NT2/D1 (cell line): ENCODE results near the gene ST6GALNAC3.

Experiments used
- DNase-seq: peaks from one replicate; pipeline ENCODE4 v3.0.0-alpha.2; 2011; ENCODE audit warnings: low read depth, low spot score
- H3K27me3 ChIP-seq: 2 replicates; pipeline ENCODE4 v1.6.0; 2011; ENCODE audit warnings: mild to moderate bottlenecking; ENCODE audit not compliant: insufficient read length, insufficient read depth
- H3K36me3 ChIP-seq: 2 replicates; pipeline ENCODE4 v1.6.1; 2011; ENCODE audit warnings: mild to moderate bottlenecking, low read length, mixed read lengths; ENCODE audit not compliant: insufficient read depth, insufficient read length
- H3K4me1 ChIP-seq: 2 replicates; pipeline ENCODE4 v1.5.1; 2011; ENCODE audit not compliant: insufficient read depth, insufficient read length
- H3K4me3 ChIP-seq: 2 replicates; pipeline ENCODE4 v1.5.1; 2011; ENCODE audit warnings: low read depth; ENCODE audit not compliant: insufficient read length
- H3K9ac ChIP-seq: 2 replicates; pipeline ENCODE4 v1.6.0; 2011; ENCODE audit warnings: low read depth; ENCODE audit not compliant: insufficient read length
- H3K9me3 ChIP-seq: 2 replicates; pipeline ENCODE4 v1.5.1; 2011; ENCODE audit warnings: mild to moderate bottlenecking, low read length; ENCODE audit not compliant: insufficient read depth
- SUZ12 ChIP-seq: IDR thresholded peaks from 2 replicates; pipeline ENCODE4 v1.6.1; 2011; ENCODE audit not compliant: insufficient read length, insufficient read depth; ENCODE audit errors: extremely low read depth
- YY1 ChIP-seq: IDR thresholded peaks from 2 replicates; pipeline ENCODE4 v1.6.1; 2011; ENCODE audit not compliant: insufficient read length, insufficient read depth
- ZNF274 ChIP-seq: IDR thresholded peaks from 2 replicates; pipeline ENCODE4 v1.6.1; 2011; ENCODE audit warnings: mild to moderate bottlenecking, low read depth, low read length

ST6GALNAC3 gene

GRCh38 chr1:76541618-76542017 is 467.1 kb downstream of the ST6GALNAC3 start:
- Histone ChIP-seq H3K9ac (no peak overlapping the region), H3K9me3 (no peaks in the 10 kb centered on the region), H3K4me3 (no peak overlapping the region), H3K4me1 (peaks cover 2% of the 10 kb centered on the region), H3K36me3 (no peaks in the 10 kb centered on the region), H3K27me3 (no peaks in the 10 kb centered on the region)
- DNase-seq, result no peak
- TF ChIP-seq SUZ12 (no peak), ZNF274 (no peak), YY1 (no peak)

- no peak for DNase-seq
- Histone ChIP-seq H3K9ac (no peak overlapping the region), H3K4me3 (no peak overlapping the region), H3K9me3 (no peaks in the 10 kb centered on the region), H3K36me3 (no peaks in the 10 kb centered on the region), H3K4me1 (peaks cover 2% of the 10 kb centered on the region), H3K27me3 (no peaks in the 10 kb centered on the region)
- TF ChIP-seq SUZ12, result no peak
- TF ChIP-seq ZNF274, result no peak
- no peak for TF ChIP-seq YY1
Measured at GRCh38 chr1:76542359-76542758, 467.8 kb downstream of the ST6GALNAC3 start.

GRCh38 chr1:76543495-76543894 is 468.9 kb downstream of the ST6GALNAC3 start:
- Histone ChIP-seq H3K27me3 (no peaks in the 10 kb centered on the region), H3K4me1 (peaks cover 2% of the 10 kb centered on the region), H3K36me3 (no peaks in the 10 kb centered on the region), H3K4me3 (no peak overlapping the region), H3K9me3 (no peaks in the 10 kb centered on the region), H3K9ac (no peak overlapping the region)
- DNase-seq, result no peak
- no peak for TF ChIP-seq YY1
- no peak for TF ChIP-seq ZNF274
- TF ChIP-seq SUZ12, result no peak

GRCh38 chr1:76546354-76546933 is 471.9 kb downstream of the ST6GALNAC3 start:
- no peak for TF ChIP-seq YY1
- no peak for TF ChIP-seq SUZ12
- no peak for TF ChIP-seq ZNF274
- Histone ChIP-seq H3K9me3 (no peaks in the 10 kb centered on the region), H3K36me3 (no peaks in the 10 kb centered on the region), H3K4me1 (peaks cover 2% of the 10 kb centered on the region), H3K9ac (no peak overlapping the region), H3K4me3 (no peak overlapping the region), H3K27me3 (no peaks in the 10 kb centered on the region)
- no peak for DNase-seq

- Histone ChIP-seq H3K27me3 (no peaks in the 10 kb centered on the region), H3K9me3 (no peaks in the 10 kb centered on the region), H3K4me1 (peaks cover 2% of the 10 kb centered on the region), H3K36me3 (no peaks in the 10 kb centered on the region), H3K4me3 (no peak overlapping the region), H3K9ac (no peak overlapping the region)
- TF ChIP-seq YY1 (no peak), SUZ12 (no peak), ZNF274 (no peak)
- peak; percentile 18 for DNase-seq
Measured at GRCh38 chr1:76547916-76548315, 473.4 kb downstream of the ST6GALNAC3 start.

GRCh38 chr1:76548513-76549100 is 474.1 kb downstream of the ST6GALNAC3 start:
- H3K36me3 ChIP-seq, result no peaks in the 10 kb centered on the region
- DNase-seq, result no peak
- H3K9ac ChIP-seq, result no peak overlapping the region
- H3K4me1 ChIP-seq, result no peaks in the 10 kb centered on the region
- H3K4me3 ChIP-seq, result no peak overlapping the region
- TF ChIP-seq ZNF274 (no peak), SUZ12 (no peak), YY1 (no peak)
- no peaks in the 10 kb centered on the region for H3K9me3 ChIP-seq
- H3K27me3 ChIP-seq, result no peaks in the 10 kb centered on the region

- DNase-seq, result no peak
- Histone ChIP-seq H3K9me3 (no peaks in the 10 kb centered on the region), H3K9ac (no peak overlapping the region), H3K36me3 (no peaks in the 10 kb centered on the region), H3K4me3 (no peak overlapping the region), H3K4me1 (no peaks in the 10 kb centered on the region), H3K27me3 (no peaks in the 10 kb centered on the region)
- TF ChIP-seq SUZ12 (no peak), ZNF274 (no peak), YY1 (no peak)
Measured at GRCh38 chr1:76554283-76554682, 479.7 kb downstream of the ST6GALNAC3 start.
